ENCODE measurements around the gene SEMA4D.

- TF ChIP-seq CTCF (IDR thresholded peaks at IDR 0.05; ENCODE audit: insufficient read depth, low read length) (no peak), REST (IDR thresholded peaks at IDR 0.05; ENCODE audit: insufficient replicate concordance, low read depth) (no peak), POLR2AphosphoS5 (IDR thresholded peaks at IDR 0.05; ENCODE audit: low read depth) (no peak), GABPA (IDR thresholded peaks at IDR 0.05; ENCODE audit: low read depth) (no peak)
Observed at GRCh38 chr9:89339807-89340206, 158.1 kb downstream of the SEMA4D start.

All from HL-60 (cell line).